ENCODE data around the gene URGCP.

DNA sequence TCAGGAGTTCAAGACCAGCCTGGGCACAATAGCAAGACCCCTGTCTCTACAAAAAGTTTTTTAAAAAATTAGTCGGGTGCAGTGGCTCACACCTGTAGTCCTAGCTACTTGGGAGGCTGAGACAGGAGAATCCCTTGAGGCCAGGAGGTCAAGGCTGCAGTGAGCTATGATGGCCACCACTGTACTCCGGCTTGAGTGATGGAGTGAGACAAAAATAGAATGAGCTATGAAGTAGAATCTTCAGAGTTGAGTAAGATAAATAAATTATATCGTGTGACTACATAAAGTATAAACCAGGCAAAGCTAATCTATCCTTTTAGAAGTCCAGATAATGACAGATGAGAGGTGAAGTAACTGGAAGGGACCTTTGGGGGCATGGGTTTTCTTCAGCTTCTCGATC is 21.8 kb downstream of the URGCP start:
- TF ChIP-seq, protein P1, sequence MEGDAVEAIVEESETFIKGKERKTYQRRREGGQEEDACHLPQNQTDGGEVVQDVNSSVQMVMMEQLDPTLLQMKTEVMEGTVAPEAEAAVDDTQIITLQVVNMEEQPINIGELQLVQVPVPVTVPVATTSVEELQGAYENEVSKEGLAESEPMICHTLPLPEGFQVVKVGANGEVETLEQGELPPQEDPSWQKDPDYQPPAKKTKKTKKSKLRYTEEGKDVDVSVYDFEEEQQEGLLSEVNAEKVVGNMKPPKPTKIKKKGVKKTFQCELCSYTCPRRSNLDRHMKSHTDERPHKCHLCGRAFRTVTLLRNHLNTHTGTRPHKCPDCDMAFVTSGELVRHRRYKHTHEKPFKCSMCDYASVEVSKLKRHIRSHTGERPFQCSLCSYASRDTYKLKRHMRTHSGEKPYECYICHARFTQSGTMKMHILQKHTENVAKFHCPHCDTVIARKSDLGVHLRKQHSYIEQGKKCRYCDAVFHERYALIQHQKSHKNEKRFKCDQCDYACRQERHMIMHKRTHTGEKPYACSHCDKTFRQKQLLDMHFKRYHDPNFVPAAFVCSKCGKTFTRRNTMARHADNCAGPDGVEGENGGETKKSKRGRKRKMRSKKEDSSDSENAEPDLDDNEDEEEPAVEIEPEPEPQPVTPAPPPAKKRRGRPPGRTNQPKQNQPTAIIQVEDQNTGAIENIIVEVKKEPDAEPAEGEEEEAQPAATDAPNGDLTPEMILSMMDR (conservative IDR thresholded peaks at IDR 0.05; ENCODE audit: low read depth, low read length), result no peak
- no peak for TF ChIP-seq EZH2 (IDR thresholded peaks at IDR 0.05; ENCODE audit: borderline replicate concordance, low read depth, low read length, poor library complexity, severe bottlenecking)
